GM12872 (cell line): ENCODE results near the gene STOML1.

ENCODE experiments used
- CTCF ChIP-seq: IDR thresholded peaks from 3 replicates; pipeline ENCODE4 v1.5.1; 2011; ENCODE audit warnings: low read depth, mild to moderate bottlenecking, low read length, moderate library complexity; ENCODE audit not compliant: insufficient read depth

The STOML1 gene

GRCh38 chr15:73985101-73985873 is 6.8 kb downstream of the STOML1 start:
- no peak for TF ChIP-seq CTCF

GRCh38 chr15:73984208-73984979 is 7.7 kb downstream of the STOML1 start:
- TF ChIP-seq CTCF, result no peak

- TF ChIP-seq CTCF, result no peak
Measured at GRCh38 chr15:73983773-73984172, 8.3 kb downstream of the STOML1 start.

GRCh38 chr15:73983211-73983727 is 8.8 kb downstream of the STOML1 start:
- no peak for TF ChIP-seq CTCF

- no peak for TF ChIP-seq CTCF
Measured at GRCh38 chr15:73982222-73982962, 9.7 kb downstream of the STOML1 start.

GRCh38 chr15:73981761-73982221 is 10.3 kb downstream of the STOML1 start:
- no peak for TF ChIP-seq CTCF

- TF ChIP-seq CTCF, result no peak
Measured at GRCh38 chr15:73979636-73980035, 12.5 kb downstream of the STOML1 start.
